Body of pancreas (tissue), 4 donors: ENCODE data around the gene MRPL16.

Experiments
- POLR2A ChIP-seq, 3 donors: fragments of 450-650 bp; IDR thresholded peaks; one replicate each; pipeline ENCODE4 v1.6.1; 2016; ENCODE audit warnings: antibody characterized with exemption in 3 of 3, mild to moderate bottlenecking in 2 of 3
- TF ChIP-seq, protein P1 (sequence below), 7 experiments: fragments of 450-650 bp in 4 of 7; fragments of 200-600 bp in 3 of 7; sonication (generic) in 3 of 7; IDR thresholded peaks; one replicate each; pipeline ENCODE4 v1.5.1; 2016 to 2019; ENCODE audit warnings: antibody characterized with exemption in 7 of 7

DNA sequence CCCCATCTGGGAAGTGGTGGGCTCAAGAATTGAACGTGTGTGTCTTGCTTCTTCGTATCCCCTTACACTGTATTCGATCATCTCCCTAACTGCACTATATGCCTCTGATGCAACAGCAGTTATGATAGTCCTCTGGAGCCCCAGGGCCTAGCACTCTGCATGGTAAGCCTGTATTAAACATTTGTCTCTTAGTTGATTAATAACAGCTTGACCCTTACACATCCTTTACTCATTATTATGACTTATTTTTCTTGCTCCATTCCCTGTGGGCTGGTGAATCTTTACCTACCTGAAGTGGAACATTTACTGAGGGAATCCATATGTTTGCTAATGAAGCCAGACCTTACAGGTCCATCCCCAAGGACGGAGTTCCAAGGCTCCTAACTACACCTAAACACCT lies 49.8 kb downstream of the MRPL16 start:
- TF ChIP-seq, protein P1, sequence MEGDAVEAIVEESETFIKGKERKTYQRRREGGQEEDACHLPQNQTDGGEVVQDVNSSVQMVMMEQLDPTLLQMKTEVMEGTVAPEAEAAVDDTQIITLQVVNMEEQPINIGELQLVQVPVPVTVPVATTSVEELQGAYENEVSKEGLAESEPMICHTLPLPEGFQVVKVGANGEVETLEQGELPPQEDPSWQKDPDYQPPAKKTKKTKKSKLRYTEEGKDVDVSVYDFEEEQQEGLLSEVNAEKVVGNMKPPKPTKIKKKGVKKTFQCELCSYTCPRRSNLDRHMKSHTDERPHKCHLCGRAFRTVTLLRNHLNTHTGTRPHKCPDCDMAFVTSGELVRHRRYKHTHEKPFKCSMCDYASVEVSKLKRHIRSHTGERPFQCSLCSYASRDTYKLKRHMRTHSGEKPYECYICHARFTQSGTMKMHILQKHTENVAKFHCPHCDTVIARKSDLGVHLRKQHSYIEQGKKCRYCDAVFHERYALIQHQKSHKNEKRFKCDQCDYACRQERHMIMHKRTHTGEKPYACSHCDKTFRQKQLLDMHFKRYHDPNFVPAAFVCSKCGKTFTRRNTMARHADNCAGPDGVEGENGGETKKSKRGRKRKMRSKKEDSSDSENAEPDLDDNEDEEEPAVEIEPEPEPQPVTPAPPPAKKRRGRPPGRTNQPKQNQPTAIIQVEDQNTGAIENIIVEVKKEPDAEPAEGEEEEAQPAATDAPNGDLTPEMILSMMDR (IDR thresholded peaks at IDR 0.05), result no peak
- no peak for TF ChIP-seq POLR2A (IDR thresholded peaks at IDR 0.05)
